ENCODE measurements around the gene EID3.

- TF ChIP-seq CTCF (IDR thresholded peaks at IDR 0.05 in 4 of 5, conservative IDR thresholded peaks at IDR 0.05 in 1 of 5) = no peak
- TF ChIP-seq POLR2A (IDR thresholded peaks at IDR 0.05) = no peak
Measured at GRCh38 chr12:104347374-104348075, 44.0 kb downstream of the EID3 start.

Data from gastrocnemius medialis (tissue), 4 donors.